NOMO-1 (cell line): ENCODE measurements around the gene ALG13.
"Not testable (repeated sequence)": the region's sequence is repeated elsewhere in the genome, so short reads cannot be mapped to it uniquely, and the experiment has no call there.

ENCODE experiments used
- DNase-seq, 2 experiments: peaks; one replicate each; lab custom pipeline; 2025; ENCODE audit not compliant: unreplicated experiment in 2 of 2; lab: John Stamatoyannopoulos, UW

The ALG13 gene

DNA sequence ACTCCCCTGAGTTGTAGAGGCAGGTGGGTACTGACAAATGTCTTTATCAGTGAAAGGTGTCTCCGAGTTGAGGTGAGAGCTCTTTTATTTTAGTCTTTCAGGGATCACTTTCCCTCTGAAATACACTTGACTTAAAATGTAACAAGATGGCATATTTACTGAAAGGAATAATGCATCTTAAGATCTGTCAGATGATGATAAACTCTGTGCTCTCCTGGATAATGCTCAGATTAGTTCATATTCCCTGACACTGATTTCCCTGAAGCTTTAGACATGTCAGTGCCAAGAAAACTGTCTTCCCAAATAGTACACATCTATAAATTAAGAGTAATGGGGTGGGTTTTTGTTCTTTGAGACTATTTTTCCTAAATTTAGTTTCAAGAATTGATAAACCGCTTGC, 75.5 kb downstream of the ALG13 start:
- DNase-seq: no peak

DNA sequence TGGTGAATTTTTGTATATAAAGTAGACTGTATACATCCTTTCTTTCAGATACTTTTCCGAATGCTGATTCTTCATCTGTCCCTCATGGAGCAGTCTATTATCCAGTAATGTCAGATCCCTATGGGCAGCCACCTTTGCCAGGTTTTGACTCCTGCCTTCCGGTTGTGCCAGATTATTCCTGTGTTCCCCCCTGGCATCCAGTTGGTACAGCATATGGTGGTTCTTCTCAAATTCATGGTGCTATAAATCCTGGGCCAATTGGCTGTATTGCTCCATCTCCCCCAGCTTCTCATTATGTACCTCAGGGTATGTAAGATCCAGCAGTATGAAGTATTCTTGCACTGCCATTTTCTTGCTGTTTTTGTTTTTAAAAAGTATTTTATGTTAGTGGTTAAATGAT, 78.7 kb downstream of the ALG13 start:
- no peak for DNase-seq

DNA sequence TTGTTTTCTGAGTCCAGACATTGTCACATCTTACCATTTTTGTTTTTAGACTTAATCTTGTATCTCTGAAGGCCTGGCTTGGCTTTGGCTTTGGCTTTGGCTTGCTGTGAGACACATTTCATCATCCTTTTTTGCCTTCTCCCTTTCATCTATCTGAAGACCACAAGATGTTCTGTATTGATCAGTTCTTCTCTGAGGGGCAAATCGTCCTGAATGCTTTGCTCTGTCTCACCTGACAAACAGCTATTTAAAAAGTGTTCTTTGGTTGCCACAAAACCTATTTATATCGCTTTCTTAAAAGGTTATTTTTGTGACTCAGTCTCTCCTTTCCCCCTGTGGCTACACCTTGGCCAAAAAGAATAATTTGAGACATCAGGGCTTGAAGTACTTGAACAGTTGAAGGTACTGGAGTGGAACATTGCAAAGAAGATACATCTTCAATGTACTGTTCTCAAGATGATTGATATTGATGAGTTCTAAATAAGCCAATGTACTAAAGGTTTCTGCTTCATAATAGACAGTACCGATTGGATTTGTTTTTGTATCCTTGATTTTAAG, 80.7 kb downstream of the ALG13 start:
- DNase-seq: no peak

DNA sequence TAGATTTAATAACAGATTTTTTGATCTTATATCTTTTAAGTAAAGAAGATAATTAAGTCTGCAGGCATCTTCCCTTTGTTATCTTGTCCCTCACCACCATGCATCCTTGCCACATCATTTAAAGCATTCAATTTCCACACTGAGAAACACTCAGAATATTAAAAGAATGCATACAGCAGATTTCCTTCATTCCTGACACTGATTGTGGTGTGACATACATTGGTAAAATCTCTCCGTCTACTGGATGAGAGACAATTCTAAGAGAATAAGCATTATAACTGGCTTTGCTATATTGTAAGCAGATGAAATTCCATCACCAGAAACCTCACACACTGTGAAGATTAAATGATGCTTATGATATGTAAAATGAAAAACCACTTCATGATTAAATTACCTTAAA, 97.6 kb downstream of the ALG13 start:
- no peak for DNase-seq

DNA sequence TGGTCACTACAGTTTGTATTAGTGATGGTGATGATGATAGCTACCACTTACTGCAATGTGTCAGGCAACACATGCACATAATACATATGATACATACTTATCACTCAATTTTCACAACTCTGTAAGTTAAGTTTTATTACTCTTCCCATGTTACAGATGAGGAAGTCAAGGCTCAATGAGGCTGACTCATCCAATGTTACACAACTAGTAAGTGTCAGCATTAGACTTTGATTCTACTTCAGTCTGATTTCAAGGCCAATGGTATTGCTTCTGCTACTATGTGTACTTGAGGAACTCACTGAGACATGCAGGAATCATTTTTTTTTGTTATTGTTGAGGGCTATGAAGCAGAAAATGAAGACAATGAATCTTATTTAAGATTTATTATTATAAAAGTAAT, 98.6 kb downstream of the ALG13 start:
- peak in 1 of 2 experiments; percentile 60 for DNase-seq

DNA sequence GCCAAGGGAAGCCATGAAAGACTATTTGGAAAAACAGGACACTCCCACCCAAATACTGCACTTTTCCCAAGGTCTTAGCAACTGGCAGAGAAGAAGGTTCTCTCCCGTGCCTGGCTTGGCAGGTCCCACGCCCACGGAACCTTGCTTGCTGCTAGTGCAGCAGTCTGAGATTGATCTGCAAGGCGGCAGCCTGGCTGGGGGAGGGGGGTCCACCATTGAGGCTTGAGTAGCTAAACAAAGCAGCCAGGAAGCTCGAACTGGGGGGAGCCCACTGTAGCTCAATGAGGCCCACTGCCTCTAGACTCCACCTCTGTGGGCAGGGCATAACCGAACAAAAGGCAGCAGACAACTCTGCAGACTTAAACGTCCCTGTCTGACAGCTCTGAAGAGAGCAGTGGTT, 103.7 kb downstream of the ALG13 start:
- no peak for DNase-seq

DNA sequence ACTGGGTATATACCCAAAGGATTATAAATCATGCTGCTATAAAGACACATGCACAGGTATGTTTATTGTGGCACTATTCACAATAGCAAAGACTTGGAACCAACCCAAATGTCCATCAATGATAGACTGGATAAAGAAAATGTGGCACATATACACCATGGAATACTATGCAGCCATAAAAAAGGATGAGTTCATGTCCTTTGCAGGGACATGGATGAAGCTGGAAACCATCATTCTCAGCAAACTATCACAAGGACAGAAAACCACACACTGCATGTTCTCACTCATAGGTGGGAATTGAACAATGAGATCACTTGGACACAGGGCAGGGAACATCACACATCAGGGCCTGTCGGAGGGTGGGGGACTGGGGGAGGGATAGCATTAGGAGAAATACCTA, 109.1 kb downstream of the ALG13 start:
- not testable (repeated sequence) for DNase-seq
